Measurements from ENCODE around the gene MED13L.

DNA sequence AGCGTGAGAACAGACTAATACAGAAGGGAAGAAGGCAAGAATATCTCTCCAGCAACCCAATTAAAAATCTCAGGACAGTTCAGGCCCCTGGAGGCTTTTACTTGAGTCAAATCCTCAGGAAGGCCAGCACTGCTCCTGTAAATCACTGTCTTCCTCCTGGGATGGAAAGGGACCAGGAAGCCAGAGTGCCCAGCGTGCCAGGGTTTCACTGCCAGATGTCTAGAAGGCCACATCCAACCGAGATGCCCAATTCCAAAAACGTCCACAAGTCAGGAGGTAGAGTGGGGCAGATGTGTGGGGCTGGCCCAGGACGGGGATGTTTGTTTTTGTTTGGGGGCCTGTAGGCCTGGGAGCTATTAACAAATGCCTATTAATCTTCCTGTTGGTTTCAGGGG, 332.0 kb downstream of the MED13L start:
- TF ChIP-seq, protein P1, sequence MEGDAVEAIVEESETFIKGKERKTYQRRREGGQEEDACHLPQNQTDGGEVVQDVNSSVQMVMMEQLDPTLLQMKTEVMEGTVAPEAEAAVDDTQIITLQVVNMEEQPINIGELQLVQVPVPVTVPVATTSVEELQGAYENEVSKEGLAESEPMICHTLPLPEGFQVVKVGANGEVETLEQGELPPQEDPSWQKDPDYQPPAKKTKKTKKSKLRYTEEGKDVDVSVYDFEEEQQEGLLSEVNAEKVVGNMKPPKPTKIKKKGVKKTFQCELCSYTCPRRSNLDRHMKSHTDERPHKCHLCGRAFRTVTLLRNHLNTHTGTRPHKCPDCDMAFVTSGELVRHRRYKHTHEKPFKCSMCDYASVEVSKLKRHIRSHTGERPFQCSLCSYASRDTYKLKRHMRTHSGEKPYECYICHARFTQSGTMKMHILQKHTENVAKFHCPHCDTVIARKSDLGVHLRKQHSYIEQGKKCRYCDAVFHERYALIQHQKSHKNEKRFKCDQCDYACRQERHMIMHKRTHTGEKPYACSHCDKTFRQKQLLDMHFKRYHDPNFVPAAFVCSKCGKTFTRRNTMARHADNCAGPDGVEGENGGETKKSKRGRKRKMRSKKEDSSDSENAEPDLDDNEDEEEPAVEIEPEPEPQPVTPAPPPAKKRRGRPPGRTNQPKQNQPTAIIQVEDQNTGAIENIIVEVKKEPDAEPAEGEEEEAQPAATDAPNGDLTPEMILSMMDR (IDR thresholded peaks at IDR 0.05), result no peak
- no peak for TF ChIP-seq POLR2A (IDR thresholded peaks at IDR 0.05)
- no peak for TF ChIP-seq EP300 (IDR thresholded peaks at IDR 0.05)
